Inflammatory macrophage treated with lipopolysaccharide for 1 hour (primary cell): ENCODE data around the gene TAS1R1.

Source experiments
- DNase-seq, 2 donors: peaks; one replicate each; pipeline ENCODE4 v3.0.0-alpha.2; 2020 to 2022

Gene TAS1R1

GRCh38 chr1:6574818-6575217 is 19.7 kb downstream of the TAS1R1 start:
- DNase-seq: no peak

GRCh38 chr1:6577831-6578525 is 22.9 kb downstream of the TAS1R1 start:
- DNase-seq: no peak

- no peak for DNase-seq
These were observed 23.7 kb downstream of the TAS1R1 start for GRCh38 chr1:6578624-6579373.

- DNase-seq: peak; percentile 97 to 98
These were observed 24.4 kb downstream of the TAS1R1 start, which contains the start of gene ZBTB48 for GRCh38 chr1:6579374-6580118. Gene ZBTB48, plus strand, starts transcription at chr1:6579994. Its CDS starts 616 bp downstream, at chr1:6580610.

- DNase-seq: peak; percentile 50 to 53
These were observed 25.0 kb downstream of the TAS1R1 start for GRCh38 chr1:6580119-6580592.

- DNase-seq: peak in 1 of 2 donors; percentile 28
These were observed 25.7 kb downstream of the TAS1R1 start for GRCh38 chr1:6580593-6581409.

- DNase-seq: peak; percentile 76 to 87
These were observed 26.6 kb downstream of the TAS1R1 start for GRCh38 chr1:6581561-6582305.

GRCh38 chr1:6582370-6582769 is 27.3 kb downstream of the TAS1R1 start:
- DNase-seq: no peak

- DNase-seq: peak in 1 of 2 donors; percentile 3
These were observed 29.3 kb downstream of the TAS1R1 start for GRCh38 chr1:6584126-6585080.

GRCh38 chr1:6585081-6585722 is 30.1 kb downstream of the TAS1R1 start:
- DNase-seq: no peak

GRCh38 chr1:6585841-6586240 is 30.7 kb downstream of the TAS1R1 start:
- DNase-seq: no peak

- DNase-seq: no peak
These were observed 31.3 kb downstream of the TAS1R1 start for GRCh38 chr1:6586404-6586816.

GRCh38 chr1:6587261-6588005 is 32.3 kb downstream of the TAS1R1 start:
- DNase-seq: no peak

- DNase-seq: no peak
These were observed 33.2 kb downstream of the TAS1R1 start for GRCh38 chr1:6588128-6588892.

GRCh38 chr1:6588893-6589520 is 33.9 kb downstream of the TAS1R1 start:
- DNase-seq: peak; percentile 65 to 80

GRCh38 chr1:6590046-6590445 is 34.9 kb downstream of the TAS1R1 start:
- DNase-seq: no peak

GRCh38 chr1:6591222-6591621 is 36.1 kb downstream of the TAS1R1 start:
- peak in 1 of 2 donors; percentile 38 for DNase-seq

GRCh38 chr1:6591644-6592043 is 36.5 kb downstream of the TAS1R1 start:
- no peak for DNase-seq
